ENCODE results near the gene SAMD10. TPM values are rescaled to one million over a fixed set of nuclear protein-coding genes. Genes with fewer than 3 reads are reported as not detected.

SAMD10 gene
- total RNA-seq, 1 donor from 2014 or later = 3.1 TPM

DNA sequence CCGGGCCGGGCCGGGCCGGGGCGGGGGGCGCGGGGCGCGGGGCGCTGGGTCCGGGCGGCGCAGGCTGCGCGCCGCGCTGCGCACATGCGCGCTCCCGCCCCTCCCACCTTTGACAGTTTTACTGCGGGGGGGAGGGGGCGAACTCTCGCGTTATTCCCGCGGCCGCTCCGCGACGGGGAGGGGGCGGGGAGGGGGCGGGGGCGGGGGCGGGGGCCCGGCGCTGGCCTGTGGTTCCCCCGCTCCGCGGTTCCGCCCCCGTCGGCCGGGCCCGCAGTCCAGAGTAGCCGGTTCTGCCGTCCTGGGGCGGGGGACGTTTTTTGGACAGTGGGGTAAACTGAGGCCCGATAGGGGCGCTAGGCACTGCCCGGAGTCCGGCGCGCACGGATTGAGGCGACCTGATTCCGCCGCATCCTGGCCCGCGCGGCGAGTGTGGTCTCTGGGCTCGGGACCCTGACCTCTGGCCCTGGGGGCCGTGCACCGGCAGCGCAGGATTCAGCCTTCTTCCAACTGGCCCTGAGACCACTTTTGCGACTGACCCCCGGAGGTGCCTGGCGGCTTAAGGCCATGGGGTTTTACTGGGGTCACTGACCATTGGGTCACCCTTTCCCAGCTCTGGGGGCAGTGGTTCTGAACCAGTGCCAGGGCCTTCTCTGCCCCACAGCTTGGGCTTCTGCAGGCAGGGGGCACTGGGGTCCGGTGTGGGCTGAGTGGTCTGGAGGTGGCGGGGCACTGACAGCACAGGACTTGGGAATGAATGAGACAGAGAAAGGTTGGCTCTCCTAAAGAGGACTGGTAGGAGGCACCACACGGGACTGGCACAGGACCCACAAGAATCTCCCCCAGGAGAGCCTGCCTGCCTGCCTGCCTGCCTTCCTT lies 9.4 kb downstream of the SAMD10 start, which contains the start of gene ZNF512B:
ZNF512B (minus strand) TSS at position 93 of the 876 bp plus-strand sequence. CDS start 1,980 bp downstream, outside the sequence.
- peaks cover 5% of the 10 kb centered on the region for H3K4me1 Mint-ChIP-seq (ENCODE audit: low read depth, unreplicated experiment)
- no peak within 1 kb of the TSS for H3K27ac Mint-ChIP-seq (ENCODE audit: unreplicated experiment)
- H3K36me3 Mint-ChIP-seq (ENCODE audit: unreplicated experiment) = no peaks in the 10 kb centered on the region
- peaks cover 9% of the 10 kb centered on the region for H3K27me3 Mint-ChIP-seq (ENCODE audit: unreplicated experiment)
- H3K4me3 Mint-ChIP-seq (ENCODE audit: unreplicated experiment) = peak within 1 kb of the TSS; percentile 79
- peaks cover 7% of the 10 kb centered on the region for H3K9me3 Mint-ChIP-seq (ENCODE audit: unreplicated experiment)
- no peak for TF ChIP-seq CTCF (IDR thresholded peaks at IDR 0.05; ENCODE audit: partially characterized antibody, unreplicated experiment)
- peak; percentile 78 for DNase-seq

DNA sequence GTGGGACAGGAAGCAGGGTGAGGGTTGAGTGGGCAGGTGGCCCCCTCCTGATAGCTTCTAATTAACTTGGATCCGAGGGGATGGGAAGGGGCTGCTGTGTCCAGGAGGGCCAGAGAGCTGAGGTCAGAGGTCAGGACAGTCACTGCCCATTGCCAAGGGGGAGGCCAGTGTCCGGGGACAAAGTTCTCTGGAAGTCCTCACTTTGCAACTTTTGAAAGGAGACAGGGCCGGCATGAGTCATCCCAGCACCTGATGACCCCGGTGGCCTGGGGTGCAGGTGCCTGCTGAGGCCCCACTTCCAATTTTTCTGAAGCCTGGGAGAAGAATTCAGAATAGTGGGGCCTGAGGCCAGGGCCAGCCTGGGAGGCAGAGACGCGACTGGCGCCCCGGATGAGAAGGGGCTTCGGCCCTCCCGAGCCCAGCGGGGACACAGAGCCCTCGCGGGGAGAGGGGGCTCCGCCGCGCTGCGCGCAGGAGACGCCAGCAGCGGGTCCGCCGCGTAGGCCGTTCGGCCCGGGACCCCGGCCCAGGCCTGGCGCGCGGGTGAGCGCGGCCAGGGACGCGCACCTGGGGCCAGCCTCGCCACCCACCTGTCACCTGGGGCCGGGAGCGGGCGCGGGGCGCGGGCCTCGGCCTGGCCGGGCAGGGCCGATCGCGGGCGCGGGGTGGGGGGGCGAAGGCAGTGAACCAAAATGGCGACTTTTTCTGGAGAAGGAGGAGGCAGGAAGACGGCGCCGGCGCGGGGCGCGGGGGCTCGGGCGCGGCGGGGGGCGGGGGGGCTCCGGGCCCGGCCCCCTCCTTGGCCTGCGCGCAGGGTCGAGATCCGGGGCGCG lies 10.3 kb downstream of the SAMD10 start:
- peak; percentile 44 for DNase-seq
- H3K9me3 Mint-ChIP-seq (ENCODE audit: unreplicated experiment) = peaks cover 3% of the 10 kb centered on the region
- TF ChIP-seq CTCF (IDR thresholded peaks at IDR 0.05; ENCODE audit: partially characterized antibody, unreplicated experiment) = no peak
- H3K27ac Mint-ChIP-seq (ENCODE audit: unreplicated experiment) = no peak overlapping the region
- H3K27me3 Mint-ChIP-seq (ENCODE audit: unreplicated experiment) = peaks cover 9% of the 10 kb centered on the region
- peak overlapping the region; percentile 79 for H3K4me3 Mint-ChIP-seq (ENCODE audit: unreplicated experiment)
- H3K4me1 Mint-ChIP-seq (ENCODE audit: low read depth, unreplicated experiment) = peaks cover 5% of the 10 kb centered on the region
- no peaks in the 10 kb centered on the region for H3K36me3 Mint-ChIP-seq (ENCODE audit: unreplicated experiment)

- H3K27ac Mint-ChIP-seq (ENCODE audit: unreplicated experiment) = no peak overlapping the region
- peak overlapping the region; percentile 79 for H3K4me3 Mint-ChIP-seq (ENCODE audit: unreplicated experiment)
- H3K4me1 Mint-ChIP-seq (ENCODE audit: low read depth, unreplicated experiment) = peaks cover 3% of the 10 kb centered on the region
- H3K27me3 Mint-ChIP-seq (ENCODE audit: unreplicated experiment) = peaks cover 7% of the 10 kb centered on the region
- no peaks in the 10 kb centered on the region for H3K36me3 Mint-ChIP-seq (ENCODE audit: unreplicated experiment)
- DNase-seq = peak; percentile 10
- H3K9me3 Mint-ChIP-seq (ENCODE audit: unreplicated experiment) = peaks cover under 1% of the 10 kb centered on the region
- no peak for TF ChIP-seq CTCF (IDR thresholded peaks at IDR 0.05; ENCODE audit: partially characterized antibody, unreplicated experiment)
These were observed 11.1 kb downstream of the SAMD10 start for GRCh38 chr20:63968136-63968927.

GRCh38 chr20:63967330-63968135 lies 11.9 kb downstream of the SAMD10 start:
- Mint-ChIP-seq H3K36me3 (ENCODE audit: unreplicated experiment) (no peaks in the 10 kb centered on the region), H3K27ac (ENCODE audit: unreplicated experiment) (no peak overlapping the region), H3K4me1 (ENCODE audit: low read depth, unreplicated experiment) (no peaks in the 10 kb centered on the region), H3K27me3 (ENCODE audit: unreplicated experiment) (peaks cover 6% of the 10 kb centered on the region), H3K9me3 (ENCODE audit: unreplicated experiment) (no peaks in the 10 kb centered on the region), H3K4me3 (ENCODE audit: unreplicated experiment) (no peak overlapping the region)
- DNase-seq = peak; percentile 10
- TF ChIP-seq CTCF (IDR thresholded peaks at IDR 0.05; ENCODE audit: partially characterized antibody, unreplicated experiment) = no peak
